Measurements from ENCODE around the gene STIM2.
"Not testable (repeated sequence)": the region's sequence is repeated elsewhere in the genome, so short reads cannot be mapped to it uniquely, and the experiment has no call there.

The STIM2 gene

DNA sequence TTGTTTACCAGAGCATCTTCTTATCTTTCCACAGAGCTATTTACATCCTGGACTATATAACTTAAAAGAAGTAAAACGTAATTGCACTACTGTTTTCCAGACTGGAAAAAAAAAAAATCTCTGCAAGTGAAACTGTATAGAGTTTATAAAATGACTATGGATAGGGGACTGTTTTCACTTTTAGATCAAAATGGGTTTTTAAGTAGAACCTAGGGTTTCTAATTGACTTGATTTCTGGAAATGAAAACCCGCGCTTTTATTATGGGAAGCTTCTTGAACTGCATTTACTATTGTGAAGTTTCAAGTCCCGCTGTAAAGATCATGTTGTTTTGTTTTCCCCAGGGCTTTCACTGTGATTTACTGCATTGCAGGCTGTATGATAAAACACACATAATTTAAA lies 162.7 kb downstream of the STIM2 start:
- DNase-seq (ENCODE audit: low read depth in 2 of 2, low spot score in 1 of 2): no peak

DNA sequence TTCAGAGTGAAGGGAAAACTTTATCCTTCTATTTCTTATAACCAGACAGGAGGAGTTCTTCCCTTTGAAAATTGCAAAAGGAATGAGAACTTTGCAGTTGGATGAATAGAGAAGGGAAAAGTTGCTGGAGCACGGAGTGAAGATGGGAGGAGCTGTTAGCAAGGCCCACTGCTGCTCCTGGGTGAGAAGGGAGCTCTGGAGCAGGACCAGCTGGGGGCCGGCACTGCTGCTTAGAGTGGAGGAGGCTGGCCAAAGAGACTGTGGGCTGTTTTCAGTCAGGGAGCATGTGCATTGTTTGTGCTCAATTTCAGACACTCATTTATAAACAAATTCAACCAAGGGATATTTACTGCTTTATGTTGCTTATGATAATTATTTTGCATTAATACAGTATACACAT lies 164.2 kb downstream of the STIM2 start:
- DNase-seq (ENCODE audit: low read depth in 2 of 2, low spot score in 1 of 2): no peak

DNA sequence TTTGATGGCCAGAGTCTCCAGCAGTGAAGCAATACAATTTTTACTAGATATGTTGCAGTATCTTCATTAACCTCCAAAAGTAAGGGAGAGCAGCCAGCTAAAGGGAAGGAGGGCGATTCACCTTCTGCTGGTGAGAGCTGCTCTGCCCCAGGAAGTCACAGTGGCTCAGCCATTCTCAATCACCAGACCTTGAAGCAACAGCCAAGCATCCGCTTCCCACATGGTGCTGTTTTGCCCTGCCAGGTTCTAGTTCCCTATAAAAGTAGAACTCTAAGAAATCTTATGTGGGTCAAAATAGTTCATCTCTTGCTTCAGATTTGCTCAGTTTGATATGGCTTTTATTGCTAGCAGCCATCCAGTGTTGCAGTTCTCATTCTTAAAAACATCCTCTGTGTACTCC lies 166.8 kb downstream of the STIM2 start:
- DNase-seq (ENCODE audit: low read depth in 2 of 2, low spot score in 1 of 2): no peak

DNA sequence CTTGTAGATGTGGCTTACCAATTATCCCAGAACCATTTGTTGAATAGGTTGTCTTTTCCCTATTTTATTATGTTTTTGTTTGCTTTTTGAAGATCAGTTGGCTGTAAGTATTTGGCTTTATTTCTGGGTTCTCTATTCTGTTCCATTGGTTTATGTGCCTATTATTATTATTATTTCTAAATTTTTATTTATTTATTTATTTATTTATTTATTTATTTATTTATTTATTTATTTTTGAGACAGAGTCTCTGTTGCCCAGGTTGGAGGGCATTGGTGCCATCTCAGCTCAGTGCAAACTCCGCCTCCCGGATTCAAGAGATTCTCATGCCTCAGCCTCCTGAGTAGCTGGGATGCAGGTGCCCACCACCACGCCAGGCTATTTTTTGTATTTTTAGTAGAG lies 174.5 kb downstream of the STIM2 start:
- not testable (repeated sequence) for DNase-seq (ENCODE audit: low read depth in 2 of 2, low spot score in 1 of 2)

DNA sequence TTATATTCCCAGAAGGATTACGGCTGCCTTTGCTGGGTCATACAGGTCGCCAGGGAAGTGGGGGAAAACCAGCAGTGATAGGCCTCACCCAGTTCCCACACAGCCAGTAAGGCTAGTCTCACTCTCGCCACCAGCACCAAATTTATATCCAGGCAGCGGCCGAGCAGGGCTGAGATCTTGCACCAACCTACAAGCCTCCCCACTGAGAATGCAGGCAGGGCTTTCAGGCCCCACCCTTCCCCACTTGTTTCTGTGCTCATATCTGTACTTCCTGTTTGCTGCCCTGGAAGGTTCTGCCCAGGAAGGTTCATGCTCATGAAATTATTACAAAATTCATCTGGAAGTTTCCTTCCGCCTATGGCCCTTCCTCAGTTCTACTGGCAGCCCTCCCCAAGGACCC lies 179.7 kb downstream of the STIM2 start:
- no peak for DNase-seq (ENCODE audit: low read depth in 2 of 2, low spot score in 1 of 2)

DNA sequence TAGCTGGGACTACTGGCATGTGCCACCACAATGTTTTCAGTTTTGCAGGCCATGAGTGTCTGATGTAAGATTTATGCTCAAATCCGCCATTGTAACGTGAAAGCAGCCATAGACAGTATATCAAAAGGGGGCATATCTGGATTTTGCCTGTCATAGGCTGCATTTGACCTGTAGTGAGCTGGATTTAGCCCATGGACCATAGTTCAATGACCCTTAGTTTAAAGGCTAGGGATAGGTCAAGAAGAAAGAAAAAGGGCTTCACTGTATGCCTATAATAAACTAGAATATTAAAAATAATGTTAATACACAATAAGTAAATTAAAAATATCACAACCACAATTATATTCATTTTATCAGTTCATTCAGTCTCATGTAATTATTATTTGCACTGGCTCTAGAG lies 181.8 kb downstream of the STIM2 start:
- DNase-seq (ENCODE audit: low read depth in 2 of 2, low spot score in 1 of 2): no peak

DNA sequence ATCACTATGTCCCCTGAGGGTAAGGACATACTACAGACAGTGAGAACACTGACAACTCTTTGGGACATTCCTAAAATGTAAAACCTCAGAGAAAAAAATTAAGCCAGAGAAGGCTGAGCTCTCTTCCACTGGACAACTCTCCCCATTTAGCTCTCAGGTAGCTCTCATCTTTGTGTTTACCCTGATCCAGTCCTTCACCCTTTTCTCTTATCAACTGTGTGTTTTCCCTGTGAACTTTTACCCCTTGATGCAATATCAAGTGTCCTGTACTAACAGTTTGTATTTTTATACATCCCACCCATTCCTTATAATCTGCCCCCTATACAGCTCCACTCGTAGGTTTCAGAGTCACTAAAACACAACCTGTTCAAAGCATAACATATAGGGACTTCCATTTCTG lies 182.6 kb downstream of the STIM2 start:
- DNase-seq (ENCODE audit: low read depth in 2 of 2, low spot score in 1 of 2): no peak

DNA sequence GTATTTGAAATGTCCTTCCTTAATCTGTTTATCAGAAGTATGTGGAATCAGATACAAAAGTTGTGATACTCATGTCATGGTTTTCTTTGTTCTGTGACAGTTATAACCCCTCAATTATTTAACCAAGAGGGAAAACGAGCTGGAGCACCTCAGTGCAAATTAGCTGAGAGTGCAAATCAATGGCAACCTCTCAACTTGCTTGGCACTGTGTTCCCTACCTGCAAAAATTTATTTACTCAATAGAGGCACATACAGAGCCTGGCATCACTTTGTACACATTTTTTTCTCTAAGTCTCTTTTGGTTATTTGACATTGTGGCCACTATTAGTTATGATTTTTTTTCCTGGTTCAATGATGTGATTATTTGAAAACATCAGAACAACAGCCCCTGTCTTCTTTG lies 186.2 kb downstream of the STIM2 start:
- no peak for DNase-seq (ENCODE audit: low read depth in 2 of 2, low spot score in 1 of 2)

DNA sequence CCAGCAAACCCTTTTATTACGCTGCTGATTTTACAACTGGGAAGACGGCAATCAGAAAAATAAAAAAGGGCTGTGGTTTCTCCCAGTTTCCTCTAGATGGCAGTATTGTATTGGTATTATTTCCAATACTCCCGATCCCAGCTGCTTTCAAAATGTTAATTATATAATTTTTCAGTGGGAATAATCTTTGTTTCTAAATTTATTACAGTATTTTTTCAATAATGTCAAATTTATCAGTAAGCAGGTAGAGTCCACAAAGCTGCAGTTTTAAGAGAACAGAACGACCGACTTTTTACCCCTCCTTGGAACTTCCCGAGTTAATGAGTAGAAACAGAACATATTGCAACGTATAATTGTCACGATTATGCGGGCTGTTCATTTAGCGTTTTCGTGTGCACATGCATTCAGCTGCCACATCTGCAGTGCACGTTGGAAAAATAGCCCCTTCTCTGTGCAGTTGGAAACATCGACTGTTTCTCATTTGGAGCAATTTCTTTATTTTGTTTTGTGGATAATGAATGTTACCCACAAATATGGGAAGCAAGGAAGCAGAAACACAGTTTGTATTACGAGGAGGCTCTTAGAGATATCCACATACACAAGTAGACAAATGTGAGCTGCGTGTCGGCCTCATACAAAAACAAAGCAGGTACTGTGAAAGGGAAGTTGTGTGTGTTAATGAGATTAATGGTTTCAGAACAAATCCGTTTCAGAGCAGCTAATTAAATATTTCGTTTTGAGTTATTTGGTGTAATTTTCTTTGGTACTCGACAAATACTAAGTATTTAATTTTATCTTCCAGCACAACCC lies 188.0 kb downstream of the STIM2 start:
- DNase-seq (ENCODE audit: low read depth in 2 of 2, low spot score in 1 of 2): no peak

DNA sequence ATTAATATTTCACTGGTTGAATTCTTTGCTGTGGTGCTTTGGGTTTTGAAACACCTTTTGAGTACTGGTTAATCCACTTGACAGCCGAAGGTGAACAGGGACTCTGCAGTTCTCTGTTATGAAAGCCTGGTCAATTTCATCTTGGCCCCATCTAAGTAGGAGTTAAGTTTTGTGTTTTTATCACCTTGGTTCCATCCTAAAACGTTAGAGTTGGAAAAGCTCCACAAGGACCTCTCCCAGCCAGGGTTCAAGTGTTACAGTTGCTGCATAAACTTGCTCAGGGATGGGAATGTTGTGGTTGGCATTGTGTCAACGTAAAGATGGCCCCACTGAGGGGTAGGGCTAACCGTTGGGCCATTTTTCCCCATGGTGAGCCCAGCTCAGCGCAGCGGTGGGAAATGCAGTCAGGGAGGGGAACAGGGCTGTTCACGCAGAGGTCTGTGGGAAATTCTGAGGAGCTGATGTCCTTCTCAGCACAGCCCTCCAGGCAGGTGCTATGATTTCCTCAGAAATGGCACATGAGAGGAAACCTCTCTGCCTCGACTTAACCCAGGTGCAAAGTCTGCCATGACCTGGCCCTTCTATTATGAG lies 188.7 kb downstream of the STIM2 start:
- DNase-seq (ENCODE audit: low read depth in 2 of 2, low spot score in 1 of 2): no peak

DNA sequence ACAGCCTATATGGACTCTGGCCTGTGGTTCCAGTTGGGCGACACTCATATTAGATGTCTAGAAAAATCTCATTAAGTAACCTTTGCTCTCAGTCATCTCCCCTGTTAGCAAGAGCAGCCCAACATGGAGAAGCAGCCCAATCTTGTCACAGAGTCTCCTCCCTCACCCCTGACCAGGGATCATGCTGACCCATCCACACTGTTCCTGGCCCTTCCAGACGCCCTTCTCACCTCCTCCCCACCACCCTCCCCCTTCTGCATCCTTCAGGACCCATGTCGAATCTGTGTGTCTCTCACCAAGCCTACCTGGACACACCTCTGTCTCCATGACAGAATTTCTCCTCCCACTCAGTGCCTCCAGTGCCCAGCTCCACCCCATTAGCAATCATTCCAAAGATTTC lies 190.1 kb downstream of the STIM2 start:
- no peak for DNase-seq (ENCODE audit: low read depth in 2 of 2, low spot score in 1 of 2)

DNA sequence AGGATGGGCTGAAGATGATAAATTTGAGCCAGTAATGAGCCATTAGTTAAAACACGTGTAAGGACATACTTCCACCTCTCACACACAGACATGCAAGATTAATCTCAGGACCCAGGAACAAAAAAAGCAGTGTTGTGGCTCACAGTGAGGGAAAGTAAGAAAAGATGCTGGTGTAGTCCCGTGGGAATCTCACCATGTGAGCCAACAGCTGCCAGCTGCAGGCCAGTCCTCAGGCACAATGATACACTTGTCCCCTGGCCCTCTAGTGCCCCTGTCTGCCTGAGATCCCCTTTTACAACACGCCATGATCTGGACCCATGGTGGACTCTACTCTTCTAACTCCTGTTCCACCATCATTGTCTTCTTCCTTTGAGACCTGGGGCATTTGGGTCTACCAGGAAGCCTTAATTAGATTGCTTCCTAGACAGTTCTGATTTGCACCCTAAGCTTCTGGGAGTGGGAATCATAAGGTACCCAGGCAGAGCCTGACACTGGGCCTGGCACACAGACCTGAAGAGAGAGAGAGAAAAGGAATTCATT lies 194.7 kb downstream of the STIM2 start:
- DNase-seq (ENCODE audit: low read depth in 2 of 2, low spot score in 1 of 2): no peak

DNA sequence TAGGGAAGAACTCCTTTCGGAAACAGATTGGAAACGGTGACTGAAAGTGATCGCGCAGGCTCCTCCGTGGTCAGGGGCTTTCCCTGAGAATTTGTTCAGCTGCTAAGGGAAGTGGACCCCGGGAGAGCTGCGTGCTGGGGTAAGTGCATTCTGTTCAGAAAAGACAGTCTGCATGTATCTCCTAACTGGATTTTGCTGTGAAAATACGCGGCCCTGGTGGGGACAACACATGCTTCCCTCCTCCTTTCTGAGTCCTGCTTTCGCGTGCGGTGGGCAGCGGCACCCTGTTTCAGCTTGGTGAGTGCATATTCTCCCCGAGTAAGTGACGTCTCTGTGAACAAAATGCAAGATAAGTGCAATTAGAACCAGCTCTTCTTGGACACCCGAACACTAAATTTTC lies 195.6 kb downstream of the STIM2 start:
- no peak for DNase-seq (ENCODE audit: low read depth in 2 of 2, low spot score in 1 of 2)

DNA sequence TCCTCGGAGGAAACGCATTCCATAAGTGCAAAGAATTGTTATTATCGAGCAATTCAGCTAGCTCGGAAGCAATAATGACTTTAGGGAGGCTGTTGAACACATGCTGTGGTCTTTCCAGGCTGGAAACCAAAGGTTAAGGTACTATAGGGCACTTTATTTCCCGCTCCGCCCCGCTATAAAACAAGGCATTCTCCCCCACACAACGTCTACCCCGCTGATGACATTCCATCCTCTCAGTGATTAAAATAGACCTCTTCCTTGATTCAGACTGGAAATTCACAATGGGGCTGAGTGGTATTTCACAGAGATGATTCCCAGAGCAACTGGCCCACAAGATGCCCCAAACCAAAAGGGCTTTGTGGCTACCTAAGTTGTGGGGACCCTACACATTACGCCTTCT lies 196.4 kb downstream of the STIM2 start:
- no peak for DNase-seq (ENCODE audit: low read depth in 2 of 2, low spot score in 1 of 2)

DNA sequence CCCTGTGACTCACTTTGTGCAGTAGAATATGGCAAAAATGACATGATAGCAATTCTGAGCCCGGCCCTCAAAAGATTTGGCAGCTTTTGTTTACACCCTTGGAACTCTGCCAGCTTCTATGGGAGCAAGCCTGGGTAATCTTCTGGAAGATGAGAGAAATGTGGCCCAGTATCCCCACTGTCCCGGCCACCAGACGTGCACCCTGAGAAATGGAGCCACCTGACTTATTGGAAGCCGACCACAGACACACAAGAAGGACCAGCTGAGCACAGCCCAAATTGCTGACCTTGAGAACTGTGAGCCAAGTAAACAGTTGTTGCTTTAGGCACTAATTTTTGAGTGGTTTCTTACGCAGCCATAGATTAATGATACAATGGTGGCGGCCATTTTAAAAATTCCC lies 197.0 kb downstream of the STIM2 start:
- DNase-seq (ENCODE audit: low read depth in 2 of 2, low spot score in 1 of 2): no peak

DNA sequence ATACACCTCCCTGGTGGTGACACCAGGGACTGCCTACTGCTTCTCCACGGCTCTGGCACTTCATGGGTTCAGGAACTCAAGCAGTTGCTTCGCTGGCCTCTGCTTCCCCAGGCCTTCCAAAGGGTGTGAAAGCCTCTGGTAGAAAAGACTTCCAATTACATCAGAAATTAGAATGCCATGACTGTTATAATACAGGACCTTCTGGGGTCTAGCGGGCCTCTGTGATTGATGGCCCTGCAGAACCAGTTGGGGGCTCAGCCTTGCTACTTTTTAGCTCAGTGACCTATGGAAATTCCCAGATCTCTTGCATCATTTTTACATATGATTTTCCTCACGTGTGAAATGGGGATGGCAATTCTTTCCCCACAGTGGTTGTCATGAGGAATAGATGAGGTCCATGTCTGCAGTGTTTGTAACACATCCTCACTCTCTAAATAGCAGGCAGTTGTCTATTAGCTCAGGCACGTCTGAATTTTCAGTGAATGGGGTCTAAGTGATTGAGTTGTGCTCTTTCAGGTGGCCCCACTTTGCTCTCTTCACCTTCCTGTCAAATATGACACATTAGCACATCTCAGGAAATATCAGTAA lies 198.3 kb downstream of the STIM2 start:
- DNase-seq (ENCODE audit: low read depth in 2 of 2, low spot score in 1 of 2): no peak

DNA sequence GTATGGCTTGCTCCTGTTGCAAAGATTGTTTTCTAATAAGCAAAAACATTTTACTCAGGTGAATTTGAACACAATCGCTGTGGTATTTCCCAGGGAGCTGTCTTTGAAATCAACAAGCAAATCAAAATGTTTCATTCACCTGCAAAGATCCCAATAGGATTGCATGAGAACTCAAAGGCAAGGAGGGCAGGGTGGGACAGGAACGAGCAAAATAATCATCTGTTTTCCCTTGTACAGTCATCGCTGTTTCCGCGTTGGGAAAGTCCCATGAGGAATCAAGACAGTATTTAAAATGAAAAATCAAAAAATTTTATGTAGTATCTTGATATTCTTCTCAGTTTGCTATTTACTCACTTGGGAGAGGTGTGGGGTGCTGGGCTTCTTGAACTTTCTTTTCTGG lies 198.8 kb downstream of the STIM2 start:
- no peak for DNase-seq (ENCODE audit: low read depth in 2 of 2, low spot score in 1 of 2)

DNA sequence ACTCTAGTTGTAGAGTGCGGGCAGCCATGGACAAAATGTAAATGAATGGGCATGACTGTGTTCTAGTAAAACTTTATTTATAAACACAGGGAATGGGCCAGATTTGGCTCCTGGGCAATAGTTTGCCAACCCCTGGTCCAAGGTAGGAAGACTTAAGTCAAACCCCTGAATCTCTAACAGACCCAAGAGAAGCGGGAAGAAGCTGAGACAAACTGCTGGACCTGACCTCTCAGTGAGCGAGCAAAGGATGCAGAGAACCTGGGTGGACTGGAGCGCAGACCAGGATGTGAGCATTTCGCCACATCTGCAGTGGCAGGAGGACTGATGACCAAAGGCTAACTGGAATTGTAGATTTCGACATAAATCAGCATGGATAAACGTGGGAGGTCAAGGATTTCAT lies 201.6 kb downstream of the STIM2 start:
- no peak for DNase-seq (ENCODE audit: low read depth in 2 of 2, low spot score in 1 of 2)

DNA sequence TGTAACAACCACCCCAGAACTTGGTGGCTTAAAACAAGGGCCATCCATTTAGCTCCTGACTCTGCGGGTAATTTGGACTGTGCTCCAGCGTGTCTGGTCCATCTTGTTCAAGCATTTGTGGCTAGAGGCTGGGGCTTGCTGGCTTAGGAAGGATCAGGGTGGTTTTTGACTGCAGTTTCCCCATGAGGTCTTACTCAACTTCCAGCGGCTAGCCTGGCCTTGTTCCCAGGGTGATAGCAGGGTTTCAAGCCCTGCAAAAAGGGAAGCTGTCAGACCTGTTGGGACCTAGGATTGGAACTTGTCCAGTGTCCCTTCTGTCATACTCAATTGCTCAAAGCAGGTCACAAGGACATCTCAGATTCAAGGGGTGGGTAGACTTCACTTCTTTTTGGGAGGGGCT lies 205.9 kb downstream of the STIM2 start:
- no peak for DNase-seq (ENCODE audit: low read depth in 2 of 2, low spot score in 1 of 2)

DNA sequence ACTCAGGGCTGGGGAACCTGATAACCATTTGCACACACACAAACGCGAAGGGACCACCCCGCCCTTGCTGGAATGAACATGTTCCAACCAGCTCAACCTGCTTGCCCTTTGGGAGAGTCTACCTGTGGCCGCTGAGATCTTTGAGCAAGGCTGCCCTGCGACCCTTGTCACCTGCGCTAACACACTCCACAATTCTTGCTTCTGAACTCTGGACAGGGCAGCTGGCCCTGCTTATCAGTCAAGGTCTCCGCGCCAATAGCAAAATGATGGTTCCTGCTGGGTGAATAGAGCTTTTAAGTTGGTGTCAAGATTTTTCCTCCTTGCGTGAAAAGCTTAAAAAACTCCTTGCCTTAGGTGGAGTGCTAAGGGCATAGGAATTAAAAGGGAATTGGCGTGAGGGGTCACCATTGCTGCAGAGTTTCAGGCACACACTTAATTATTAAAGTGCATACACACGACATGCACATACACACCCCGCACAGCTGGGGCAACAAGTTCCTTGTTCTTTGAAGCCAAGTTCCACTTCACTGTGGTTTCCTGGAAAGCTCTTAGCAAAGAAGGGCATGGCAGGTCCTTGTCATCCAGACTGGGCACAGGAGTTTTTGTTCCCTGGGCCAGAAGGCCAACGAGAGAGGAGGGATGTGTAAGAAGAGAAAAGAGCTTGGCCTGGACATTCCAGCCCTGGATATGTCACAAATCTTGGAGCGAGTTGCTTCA lies 207.7 kb downstream of the STIM2 start:
- no peak for DNase-seq (ENCODE audit: low read depth in 2 of 2, low spot score in 1 of 2)
